Uterus (tissue), 2 donors: ENCODE measurements around the gene SECISBP2L.

Experiments
- POLR2A ChIP-seq, 2 donors: fragments of 450-650 bp; IDR thresholded peaks; one replicate each; pipeline ENCODE4 v1.6.1; 2016; ENCODE audit warnings: antibody characterized with exemption in 2 of 2, mild to moderate bottlenecking in 1 of 2, moderate library complexity in 1 of 2
- TF ChIP-seq, protein P1 (sequence below), 4 experiments: fragments of 200-600 bp in 2 of 4; fragments of 450-650 bp in 2 of 4; sonication (generic) in 2 of 4; IDR thresholded peaks; one replicate each; pipeline ENCODE4 v1.5.1; 2016 to 2019; ENCODE audit warnings: antibody characterized with exemption in 4 of 4, mild to moderate bottlenecking in 2 of 4, moderate library complexity in 1 of 4

DNA sequence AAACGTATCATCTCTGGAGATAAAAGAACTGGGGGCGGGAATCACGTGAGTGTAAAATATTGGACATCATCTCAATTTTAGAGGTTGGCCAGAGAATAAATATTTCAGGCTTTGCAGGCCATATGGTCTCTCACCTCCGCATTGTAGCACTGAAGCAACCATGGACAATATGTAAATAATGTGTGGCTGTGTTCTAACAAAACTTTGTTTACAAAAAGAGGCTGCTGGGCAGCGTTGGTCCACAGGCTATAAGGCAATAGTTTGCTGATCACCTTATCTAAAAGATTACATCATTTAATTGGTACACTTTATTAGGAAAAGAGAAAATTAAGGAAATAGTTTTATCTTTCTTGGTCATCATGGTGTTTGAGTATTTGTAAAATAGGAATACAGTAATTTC is 60.0 kb downstream of the SECISBP2L start:
- TF ChIP-seq, protein P1, sequence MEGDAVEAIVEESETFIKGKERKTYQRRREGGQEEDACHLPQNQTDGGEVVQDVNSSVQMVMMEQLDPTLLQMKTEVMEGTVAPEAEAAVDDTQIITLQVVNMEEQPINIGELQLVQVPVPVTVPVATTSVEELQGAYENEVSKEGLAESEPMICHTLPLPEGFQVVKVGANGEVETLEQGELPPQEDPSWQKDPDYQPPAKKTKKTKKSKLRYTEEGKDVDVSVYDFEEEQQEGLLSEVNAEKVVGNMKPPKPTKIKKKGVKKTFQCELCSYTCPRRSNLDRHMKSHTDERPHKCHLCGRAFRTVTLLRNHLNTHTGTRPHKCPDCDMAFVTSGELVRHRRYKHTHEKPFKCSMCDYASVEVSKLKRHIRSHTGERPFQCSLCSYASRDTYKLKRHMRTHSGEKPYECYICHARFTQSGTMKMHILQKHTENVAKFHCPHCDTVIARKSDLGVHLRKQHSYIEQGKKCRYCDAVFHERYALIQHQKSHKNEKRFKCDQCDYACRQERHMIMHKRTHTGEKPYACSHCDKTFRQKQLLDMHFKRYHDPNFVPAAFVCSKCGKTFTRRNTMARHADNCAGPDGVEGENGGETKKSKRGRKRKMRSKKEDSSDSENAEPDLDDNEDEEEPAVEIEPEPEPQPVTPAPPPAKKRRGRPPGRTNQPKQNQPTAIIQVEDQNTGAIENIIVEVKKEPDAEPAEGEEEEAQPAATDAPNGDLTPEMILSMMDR (IDR thresholded peaks at IDR 0.05), result no peak
- no peak for TF ChIP-seq POLR2A (IDR thresholded peaks at IDR 0.05)
